Iris pigment epithelial cell (primary cell): Measurements from ENCODE around the gene PRDX3.
"Not testable (repeated sequence)": the region's sequence is repeated elsewhere in the genome, so short reads cannot be mapped to it uniquely, and the experiment has no call there.

ENCODE experiments used
- DNase-seq: peaks from one replicate; pipeline ENCODE4 v3.0.0-alpha.2; 2011; ENCODE audit warnings: low read depth

The PRDX3 gene

GRCh38 chr10:119165171-119166117, 13.2 kb downstream of the PRDX3 start, which contains the start of gene SFXN4:
TSS of gene SFXN4 (minus strand) at chr10:119165714. CDS start at chr10:119165647, 67 bp downstream.
- peak; percentile 55 for DNase-seq

- no peak for DNase-seq
These were observed 16.0 kb downstream of the PRDX3 start for GRCh38 chr10:119162452-119163092.

- DNase-seq, result peak; percentile 41
These were observed 16.7 kb downstream of the PRDX3 start for GRCh38 chr10:119161680-119162451.

GRCh38 chr10:119159332-119159731, 19.3 kb downstream of the PRDX3 start:
- DNase-seq, result no peak

GRCh38 chr10:119153661-119154060, 25.0 kb downstream of the PRDX3 start:
- no peak for DNase-seq

- no peak for DNase-seq
These were observed 25.6 kb downstream of the PRDX3 start for GRCh38 chr10:119153041-119153440.

GRCh38 chr10:119151601-119152000, 27.0 kb downstream of the PRDX3 start:
- not testable (repeated sequence) for DNase-seq

- DNase-seq, result no peak
These were observed 28.9 kb downstream of the PRDX3 start for GRCh38 chr10:119149729-119150128.

GRCh38 chr10:119149157-119149556, 29.5 kb downstream of the PRDX3 start:
- DNase-seq, result no peak

- no peak for DNase-seq
These were observed 35.0 kb downstream of the PRDX3 start for GRCh38 chr10:119143657-119144056.

GRCh38 chr10:119140603-119141245, 37.9 kb downstream of the PRDX3 start:
- no peak for DNase-seq

- peak; percentile 38 for DNase-seq
These were observed 39.0 kb downstream of the PRDX3 start for GRCh38 chr10:119139464-119140067.

GRCh38 chr10:119138346-119139306, 40.0 kb downstream of the PRDX3 start:
- no peak for DNase-seq

- DNase-seq, result not testable (repeated sequence)
These were observed 40.7 kb downstream of the PRDX3 start for GRCh38 chr10:119137878-119138277.

GRCh38 chr10:119136084-119136483, 42.5 kb downstream of the PRDX3 start:
- DNase-seq, result no peak

- peak; percentile 91 for DNase-seq
These were observed 43.1 kb downstream of the PRDX3 start for GRCh38 chr10:119135513-119135881.

- no peak for DNase-seq
These were observed 44.7 kb downstream of the PRDX3 start for GRCh38 chr10:119133949-119134348.

GRCh38 chr10:119132521-119133345, 45.9 kb downstream of the PRDX3 start:
- no peak for DNase-seq

GRCh38 chr10:119131512-119132240, 46.9 kb downstream of the PRDX3 start:
- DNase-seq, result peak; percentile 69
